Kidney glomerular epithelial cell (primary cell): ENCODE results near the gene COPS9.

Source experiments
- DNase-seq: peaks from one replicate; lab custom pipeline; 2025; lab: John Stamatoyannopoulos, UW

The COPS9 gene

GRCh38 chr2:240147911-240148587 lies 11.9 kb upstream of the COPS9 start:
- DNase-seq, result no peak

- DNase-seq, result no peak
Observed at GRCh38 chr2:240147382-240147781, 11.3 kb upstream of the COPS9 start.

- no peak for DNase-seq
Observed at GRCh38 chr2:240146627-240147278, 10.6 kb upstream of the COPS9 start.

- DNase-seq, result no peak
Observed at GRCh38 chr2:240146141-240146561, 10.0 kb upstream of the COPS9 start.

GRCh38 chr2:240145461-240145860 lies 9.4 kb upstream of the COPS9 start:
- DNase-seq, result no peak

- DNase-seq, result no peak
Observed at GRCh38 chr2:240144649-240145261, 8.7 kb upstream of the COPS9 start.

- peak; percentile 9 for DNase-seq
Observed at GRCh38 chr2:240143801-240144648, 7.9 kb upstream of the COPS9 start.

- no peak for DNase-seq
Observed at GRCh38 chr2:240143276-240143675, 7.2 kb upstream of the COPS9 start.

GRCh38 chr2:240142859-240143258 lies 6.8 kb upstream of the COPS9 start:
- no peak for DNase-seq

- no peak for DNase-seq
Observed at GRCh38 chr2:240142256-240142775, 6.2 kb upstream of the COPS9 start.

GRCh38 chr2:240141736-240142135 lies 5.6 kb upstream of the COPS9 start:
- no peak for DNase-seq

- DNase-seq, result no peak
Observed at GRCh38 chr2:240140920-240141319, 4.8 kb upstream of the COPS9 start.

- DNase-seq, result no peak
Observed at GRCh38 chr2:240140511-240140910, 4.4 kb upstream of the COPS9 start, which contains the start of gene OTOS. OTOS (minus strand) TSS chr2:240140658; CDS start chr2:240140326, 332 bp downstream.

- DNase-seq, result no peak
Observed at GRCh38 chr2:240139666-240140393, 3.7 kb upstream of the COPS9 start.

- DNase-seq, result no peak
Observed at GRCh38 chr2:240139011-240139441, 2.9 kb upstream of the COPS9 start.

- DNase-seq, result no peak
Observed at GRCh38 chr2:240138254-240138984, 2.3 kb upstream of the COPS9 start.

- DNase-seq, result no peak
Observed at GRCh38 chr2:240137596-240138253, 1.6 kb upstream of the COPS9 start.

- no peak for DNase-seq
Observed at GRCh38 chr2:240136671-240137292, 677 bp upstream of the COPS9 start.

GRCh38 chr2:240135706-240136012 lies 446 bp downstream of the COPS9 start:
- DNase-seq, result no peak
